ENCODE measurements around the gene BICDL2. TPM values are rescaled to one million over a fixed set of nuclear protein-coding genes. Genes with fewer than 3 reads are reported as not detected.

The BICDL2 gene
- total and polyA plus RNA-seq, 2 of the 4 experiments (the other 2 are of a cell fraction) = 0.17 to 0.18 TPM

GRCh38 chr16:2987286-2987685 lies 49.5 kb downstream of the BICDL2 start:
- no peak for DNase-seq
- dilution Hi-C loops (cut with HindIII; ENCODE audit: low sequenced_read_pairs, unreplicated experiment) = no loop called here

More at GRCh38 chr16:2987286-2987685, 49.5 kb downstream of the BICDL2 start:
- Histone ChIP-seq H3K9me3 (ENCODE audit: control insufficient read depth, insufficient read depth, low read length) (no peaks in the 10 kb centered on the region), H4K91ac (ENCODE audit: insufficient read depth, low read depth, low read length) (no peak overlapping the region), H3K4me1 (ENCODE audit: control insufficient read depth, insufficient read depth, low read length) (peaks cover 2% of the 10 kb centered on the region; the same call in 1 of the 2 replicates), H4K20me1 (ENCODE audit: insufficient read depth, low read length) (no peaks in the 10 kb centered on the region), H3K56ac (ENCODE audit: extremely low read depth, insufficient read depth, low read length) (no peak overlapping the region), H2AFZ (replicated peaks; ENCODE audit: low read length, poor library complexity) (no peak overlapping the region), H4K5ac (ENCODE audit: low read depth, low read length) (no peak overlapping the region), H3K18ac (ENCODE audit: low read depth, low read length) (no peak overlapping the region), H4K8ac (ENCODE audit: low read depth in 2 of 2, low read length in 2 of 2) (no peak overlapping the region), H3K27me3 (ENCODE audit: control insufficient read depth, insufficient read depth, low read length) (peaks cover 21% of the 10 kb centered on the region), H2BK5ac (ENCODE audit: low read depth, low read length, poor library complexity, severe bottlenecking) (no peak overlapping the region), H3K23ac (ENCODE audit: low read depth, low read length) (no peak overlapping the region), H3K27ac (ENCODE audit: insufficient read depth, low read length) (no peak overlapping the region), H3K36me3 (ENCODE audit: control insufficient read depth, insufficient read depth, low read length) (no peaks in the 10 kb centered on the region), H3K9ac (ENCODE audit: low read depth, low read length) (no peak overlapping the region), H3K14ac (replicated peaks; ENCODE audit: low read depth, low read length) (no peak overlapping the region), H3K4ac (ENCODE audit: low read depth, low read length) (no peak overlapping the region), H2BK20ac (ENCODE audit: low read depth, low read length) (no peak overlapping the region), H3K79me1 (ENCODE audit: low read depth in 1 of 2, low read length in 2 of 2) (no peaks in the 10 kb centered on the region), H2BK120ac (ENCODE audit: low read depth, low read length) (no peak overlapping the region), H2AK9ac (replicated peaks; ENCODE audit: low read depth, low read length, poor library complexity) (no peak overlapping the region), H2AK5ac (ENCODE audit: low read depth, low read length) (no peak overlapping the region), H3K4me2 (ENCODE audit: low read depth, low read length) (no peak overlapping the region), H2BK15ac (ENCODE audit: low read depth, low read length) (no peak overlapping the region), H3K9me1 (ENCODE audit: insufficient read depth, low read length) (no peaks in the 10 kb centered on the region), H3K4me3 (ENCODE audit: insufficient read depth, low read depth, low read length) (no peak overlapping the region)
- in situ Hi-C loops (cut with MboI; ENCODE audit: low sequenced_read_pairs) = no loop called here
- intact Hi-C loops (cut with micrococcal nuclease) = no loop called here
- 33% methylated on average over 5 of the region's 9 CpGs; no CpG with 5 or more reads in 1 of the 2 experiments for WGBS, 2 experiments (ENCODE audit: extremely low coverage in 2 of 2, insufficient read length in 1 of 2)
- POLR2A ChIA-PET (ENCODE audit: unreplicated experiment) = no interaction called here
- CTCF ChIA-PET = no interaction called here
- no TSS peak for BruUV-seq (replicated peaks)
- TF ChIP-seq, protein P1, sequence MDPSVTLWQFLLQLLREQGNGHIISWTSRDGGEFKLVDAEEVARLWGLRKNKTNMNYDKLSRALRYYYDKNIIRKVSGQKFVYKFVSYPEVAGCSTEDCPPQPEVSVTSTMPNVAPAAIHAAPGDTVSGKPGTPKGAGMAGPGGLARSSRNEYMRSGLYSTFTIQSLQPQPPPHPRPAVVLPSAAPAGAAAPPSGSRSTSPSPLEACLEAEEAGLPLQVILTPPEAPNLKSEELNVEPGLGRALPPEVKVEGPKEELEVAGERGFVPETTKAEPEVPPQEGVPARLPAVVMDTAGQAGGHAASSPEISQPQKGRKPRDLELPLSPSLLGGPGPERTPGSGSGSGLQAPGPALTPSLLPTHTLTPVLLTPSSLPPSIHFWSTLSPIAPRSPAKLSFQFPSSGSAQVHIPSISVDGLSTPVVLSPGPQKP (IDR thresholded peaks at IDR 0.05; ENCODE audit: borderline replicate concordance, low read depth, low read length) = no peak
- TF ChIP-seq CTCF (conservative IDR thresholded peaks at IDR 0.05; ENCODE audit: low read depth, low read length) (no peak), NFE2L2 (IDR thresholded peaks at IDR 0.05; ENCODE audit: low read depth, low read length) (no peak), CEBPB (IDR thresholded peaks at IDR 0.05; ENCODE audit: low read depth, low read length) (no peak), MAFK (IDR thresholded peaks at IDR 0.05; ENCODE audit: low read depth, low read length) (no peak), FOS (IDR thresholded peaks at IDR 0.05; ENCODE audit: low read depth, low read length) (no peak), RFX5 (IDR thresholded peaks at IDR 0.05; ENCODE audit: low read depth, low read length) (no peak), POLR2A (IDR thresholded peaks at IDR 0.05; ENCODE audit: low read depth, low read length) (no peak), RAD21 (IDR thresholded peaks at IDR 0.05; ENCODE audit: low read length) (no peak), MAZ (IDR thresholded peaks at IDR 0.05; ENCODE audit: borderline replicate concordance, low read depth, low read length) (no peak), CHD1 (IDR thresholded peaks at IDR 0.05; ENCODE audit: low read depth, low read length) (no peak), MXI1 (IDR thresholded peaks at IDR 0.05; ENCODE audit: borderline replicate concordance, low read depth, low read length) (no peak)
- ATAC-seq (ENCODE audit: low read depth) = no peak

Data from IMR-90 (cell line).